Osteocyte (in vitro differentiated cells): ENCODE measurements around the gene VEGFD. TPM values are rescaled to one million over a fixed set of nuclear protein-coding genes. Genes with fewer than 3 reads are reported as not detected.

Experiments
- DNase-seq: peaks from one replicate; pipeline ENCODE4 v3.0.0; 2021; ENCODE audit warnings: mixed read lengths; ENCODE audit not compliant: unreplicated experiment; ENCODE audit errors: extremely low spot score
- H3K27ac Mint-ChIP-seq: one replicate; pipeline ENCODE4 v1.8.0; 2021; ENCODE audit warnings: mild to moderate bottlenecking, mixed read lengths; ENCODE audit not compliant: unreplicated experiment
- H3K27me3 Mint-ChIP-seq: one replicate; pipeline ENCODE4 v1.8.0; 2021; ENCODE audit warnings: mixed read lengths; ENCODE audit not compliant: unreplicated experiment
- H3K36me3 Mint-ChIP-seq: one replicate; pipeline ENCODE4 v1.8.0; 2021; ENCODE audit warnings: mixed read lengths; ENCODE audit not compliant: unreplicated experiment
- H3K4me1 Mint-ChIP-seq: one replicate; pipeline ENCODE4 v1.8.0; 2021; ENCODE audit warnings: mixed read lengths; ENCODE audit not compliant: unreplicated experiment
- H3K4me3 Mint-ChIP-seq: one replicate; pipeline ENCODE4 v1.8.0; 2021; ENCODE audit warnings: mild to moderate bottlenecking, moderate library complexity, mixed read lengths; ENCODE audit not compliant: unreplicated experiment
- H3K9me3 Mint-ChIP-seq: one replicate; pipeline ENCODE4 v1.8.0; 2021; ENCODE audit warnings: mixed read lengths; ENCODE audit not compliant: unreplicated experiment
- total RNA-seq: library from RNA; stranded (reverse); gene quantifications from 2 replicates; pipeline ENCODE4 v1.2.1, GENCODE V29; 2021
- TF ChIP-seq, protein P1 (sequence below): fragments of 200-600 bp; sonication (generic); IDR thresholded peaks from 2 replicates; pipeline ENCODE4 v1.5.0; 2021; ENCODE audit warnings: antibody characterized with exemption, mild to moderate bottlenecking, moderate library complexity

Gene VEGFD
- total RNA-seq, 1 donor from 2014 or later: 0.27 TPM

DNA sequence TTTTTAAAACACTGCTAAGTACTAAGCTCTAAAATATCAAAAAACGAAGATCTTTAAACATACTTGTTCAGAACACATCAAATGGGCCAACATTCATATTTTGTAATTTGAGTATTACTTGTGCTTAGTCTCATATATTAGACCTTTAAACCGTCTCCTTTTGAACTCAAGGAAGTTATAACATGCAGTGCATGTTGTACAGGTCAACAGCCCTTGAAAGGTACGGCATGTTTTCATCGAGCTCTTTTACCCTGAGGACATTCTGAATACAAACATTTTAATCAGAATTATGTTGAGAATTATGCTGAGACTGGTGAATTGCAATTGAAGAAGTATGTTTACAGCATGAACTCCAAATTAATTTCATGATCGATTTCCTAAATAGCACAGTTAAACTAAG is 61.7 kb downstream of the VEGFD start:
- TF ChIP-seq, protein P1, sequence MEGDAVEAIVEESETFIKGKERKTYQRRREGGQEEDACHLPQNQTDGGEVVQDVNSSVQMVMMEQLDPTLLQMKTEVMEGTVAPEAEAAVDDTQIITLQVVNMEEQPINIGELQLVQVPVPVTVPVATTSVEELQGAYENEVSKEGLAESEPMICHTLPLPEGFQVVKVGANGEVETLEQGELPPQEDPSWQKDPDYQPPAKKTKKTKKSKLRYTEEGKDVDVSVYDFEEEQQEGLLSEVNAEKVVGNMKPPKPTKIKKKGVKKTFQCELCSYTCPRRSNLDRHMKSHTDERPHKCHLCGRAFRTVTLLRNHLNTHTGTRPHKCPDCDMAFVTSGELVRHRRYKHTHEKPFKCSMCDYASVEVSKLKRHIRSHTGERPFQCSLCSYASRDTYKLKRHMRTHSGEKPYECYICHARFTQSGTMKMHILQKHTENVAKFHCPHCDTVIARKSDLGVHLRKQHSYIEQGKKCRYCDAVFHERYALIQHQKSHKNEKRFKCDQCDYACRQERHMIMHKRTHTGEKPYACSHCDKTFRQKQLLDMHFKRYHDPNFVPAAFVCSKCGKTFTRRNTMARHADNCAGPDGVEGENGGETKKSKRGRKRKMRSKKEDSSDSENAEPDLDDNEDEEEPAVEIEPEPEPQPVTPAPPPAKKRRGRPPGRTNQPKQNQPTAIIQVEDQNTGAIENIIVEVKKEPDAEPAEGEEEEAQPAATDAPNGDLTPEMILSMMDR: no peak
- H3K4me3 Mint-ChIP-seq: no peak overlapping the region

GRCh38 chrX:15322072-15322471 is 62.1 kb downstream of the VEGFD start:
- Mint-ChIP-seq H3K27me3 (no peaks in the 10 kb centered on the region), H3K4me3 (no peak overlapping the region), H3K4me1 (no peaks in the 10 kb centered on the region), H3K27ac (no peak overlapping the region), H3K9me3 (no peaks in the 10 kb centered on the region), H3K36me3 (peaks cover 1% of the 10 kb centered on the region)
- DNase-seq: no peak
- TF ChIP-seq, protein P1: no peak

More for the DNA sequence above, 61.7 kb downstream of the VEGFD start:
- no peaks in the 10 kb centered on the region for H3K27me3 Mint-ChIP-seq
- H3K27ac Mint-ChIP-seq: no peak overlapping the region
- no peaks in the 10 kb centered on the region for H3K4me1 Mint-ChIP-seq
- no peak for DNase-seq
- peaks cover 1% of the 10 kb centered on the region for H3K36me3 Mint-ChIP-seq
- no peaks in the 10 kb centered on the region for H3K9me3 Mint-ChIP-seq

- no peak overlapping the region for H3K4me3 Mint-ChIP-seq
- H3K36me3 Mint-ChIP-seq: peaks cover 1% of the 10 kb centered on the region
- H3K27me3 Mint-ChIP-seq: no peaks in the 10 kb centered on the region
- no peaks in the 10 kb centered on the region for H3K9me3 Mint-ChIP-seq
- TF ChIP-seq, protein P1: no peak
- H3K4me1 Mint-ChIP-seq: no peaks in the 10 kb centered on the region
- no peak overlapping the region for H3K27ac Mint-ChIP-seq
- no peak for DNase-seq
Measured at GRCh38 chrX:15321447-15321846, 62.8 kb downstream of the VEGFD start.

DNA sequence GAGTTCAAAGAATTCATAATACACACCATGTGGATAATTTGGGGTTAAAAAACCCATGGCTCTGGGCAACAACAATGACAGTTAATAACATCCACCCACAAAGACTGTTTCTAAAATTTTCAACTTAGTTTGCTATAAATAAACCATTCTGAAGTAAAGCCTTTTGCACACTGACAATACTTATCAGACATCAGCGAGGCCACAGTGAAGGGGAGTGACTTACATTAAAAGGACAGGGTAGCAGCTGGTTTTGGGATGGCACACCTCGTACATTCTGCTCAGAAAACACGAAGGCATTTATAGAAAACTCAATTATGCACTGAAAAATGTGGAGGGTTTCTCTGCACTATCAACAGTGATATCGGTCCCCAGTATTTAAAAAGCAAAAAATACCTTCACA is 63.9 kb downstream of the VEGFD start:
- TF ChIP-seq, protein P1: no peak
- H3K36me3 Mint-ChIP-seq: peaks cover 1% of the 10 kb centered on the region
- H3K4me3 Mint-ChIP-seq: no peak overlapping the region
- DNase-seq: no peak
- no peaks in the 10 kb centered on the region for H3K9me3 Mint-ChIP-seq
- H3K27me3 Mint-ChIP-seq: no peaks in the 10 kb centered on the region
- no peak overlapping the region for H3K27ac Mint-ChIP-seq
- no peaks in the 10 kb centered on the region for H3K4me1 Mint-ChIP-seq

GRCh38 chrX:15319075-15319474 is 65.1 kb downstream of the VEGFD start:
- Mint-ChIP-seq H3K27me3 (no peaks in the 10 kb centered on the region), H3K4me3 (no peak overlapping the region), H3K9me3 (no peaks in the 10 kb centered on the region), H3K27ac (no peak overlapping the region), H3K4me1 (no peaks in the 10 kb centered on the region), H3K36me3 (peaks cover 1% of the 10 kb centered on the region)
- TF ChIP-seq, protein P1: no peak
- no peak for DNase-seq
